Tibial artery (tissue), 4 donors: ENCODE results near the gene SLFN11.

Experiments
- DNase-seq, 2 donors: peaks; one replicate each; pipeline ENCODE4 v3.0.0-alpha.2; 2019
- H3K27ac ChIP-seq, 2 donors: fragments of 200-600 bp; sonication (generic) in 1 of 2; 1 replicate in 1 of 2; 2 replicates in 1 of 2; pipeline ENCODE4 v1.5.1; 2018 to 2019; ENCODE audit warnings: mild to moderate bottlenecking in 1 of 2
- H3K27me3 ChIP-seq, 2 donors: fragments of 200-600 bp; sonication (generic) in 1 of 2; one replicate each; pipeline versions ENCODE4 v1.5.1 to v1.6.0; 2016 to 2019
- H3K36me3 ChIP-seq, 3 donors: fragments of 200-600 bp; sonication (generic) in 2 of 3; one replicate each; pipeline ENCODE4 v1.5.1; 2016 to 2019; ENCODE audit warnings: mild to moderate bottlenecking in 2 of 3
- H3K4me1 ChIP-seq, 4 donors: fragments of 200-600 bp; sonication (generic) in 2 of 4; 1 replicate in 3 of 4; 2 replicates in 1 of 4; pipeline ENCODE4 v1.5.1; 2016 to 2019
- H3K4me3 ChIP-seq, 2 donors: fragments of 200-600 bp; sonication (generic) in 1 of 2; 1 replicate in 1 of 2; 2 replicates in 1 of 2; pipeline ENCODE4 v1.5.1; 2018 to 2019; ENCODE audit warnings: mild to moderate bottlenecking in 2 of 2
- H3K9me3 ChIP-seq, 3 donors: fragments of 200-600 bp; sonication (generic) in 1 of 3; one replicate each; pipeline ENCODE4 v1.5.1; 2016 to 2019
- CTCF ChIP-seq, 2 experiments: fragments of 200-600 bp in 1 of 2; fragments of 450-650 bp in 1 of 2; IDR thresholded peaks; one replicate each; pipeline ENCODE4 v1.5.1; 2017 to 2019; ENCODE audit warnings: antibody characterized with exemption in 2 of 2, mild to moderate bottlenecking in 1 of 2, moderate library complexity in 1 of 2
- intact Hi-C: fragments of 100-400 bp; cut with DNase I; formaldehyde crosslinking; loops from one replicate; pipeline ENCODE4 v1.15.0; 2023; ENCODE audit warnings: low total_unique reads

Gene SLFN11

GRCh38 chr17:35371934-35372333 lies 1.5 kb downstream of the SLFN11 start:
- no peak for TF ChIP-seq CTCF (IDR thresholded peaks at IDR 0.05)
- H3K4me3 ChIP-seq: no peak overlapping the region
- H3K27ac ChIP-seq: no peak overlapping the region
- peaks cover 0 to 9% (median 4%) of the 10 kb centered on the region in 3 donors for H3K9me3 ChIP-seq
- intact Hi-C loops: no loop called here
- H3K4me1 ChIP-seq: peaks cover 0 to 27% (median 9%) of the 10 kb centered on the region in 4 donors
- no peaks in the 10 kb centered on the region for H3K36me3 ChIP-seq
- no peak for DNase-seq
- H3K27me3 ChIP-seq: peaks cover 0 to 12% of the 10 kb centered on the region in 2 donors

- DNase-seq: peak in 1 of 2 donors; percentile 43
- Histone ChIP-seq H3K36me3 (no peaks in the 10 kb centered on the region), H3K4me1 (peaks cover 0 to 6% (median under 1%) of the 10 kb centered on the region in 4 donors), H3K9me3 (peaks cover 0 to 9% (median 4%) of the 10 kb centered on the region in 3 donors), H3K27ac (no peak overlapping the region), H3K4me3 (no peak overlapping the region), H3K27me3 (peaks cover 0 to 5% of the 10 kb centered on the region in 2 donors)
- no peak for TF ChIP-seq CTCF (IDR thresholded peaks at IDR 0.05)
- intact Hi-C loops: no loop called here
These were observed 5.2 kb downstream of the SLFN11 start for GRCh38 chr17:35368081-35368830.

- H3K4me1 ChIP-seq: peaks cover 0 to 8% (median 0%) of the 10 kb centered on the region in 4 donors
- H3K36me3 ChIP-seq: no peaks in the 10 kb centered on the region
- intact Hi-C loops: no loop called here
- H3K9me3 ChIP-seq: no peaks in the 10 kb centered on the region
- no peak overlapping the region for H3K27ac ChIP-seq
- no peak overlapping the region for H3K4me3 ChIP-seq
- H3K27me3 ChIP-seq: no peaks in the 10 kb centered on the region
- DNase-seq: no peak
- TF ChIP-seq CTCF (IDR thresholded peaks at IDR 0.05): no peak
These were observed 12.4 kb downstream of the SLFN11 start for GRCh38 chr17:35361027-35361426.

GRCh38 chr17:35359398-35359797 lies 14.0 kb downstream of the SLFN11 start:
- TF ChIP-seq CTCF (IDR thresholded peaks at IDR 0.05): no peak
- DNase-seq: no peak
- H3K4me3 ChIP-seq: no peak overlapping the region
- intact Hi-C loops: no loop called here
- H3K36me3 ChIP-seq: no peaks in the 10 kb centered on the region
- H3K27me3 ChIP-seq: no peaks in the 10 kb centered on the region
- H3K9me3 ChIP-seq: no peaks in the 10 kb centered on the region
- peaks cover 0 to 8% (median 0%) of the 10 kb centered on the region in 4 donors for H3K4me1 ChIP-seq
- H3K27ac ChIP-seq: no peak overlapping the region

GRCh38 chr17:35352284-35352683 lies 21.1 kb downstream of the SLFN11 start:
- no peaks in the 10 kb centered on the region for H3K9me3 ChIP-seq
- DNase-seq: no peak
- no peak overlapping the region for H3K27ac ChIP-seq
- intact Hi-C loops: no loop called here
- H3K36me3 ChIP-seq: peaks cover 0 to 12% (median 7%) of the 10 kb centered on the region in 3 donors
- H3K27me3 ChIP-seq: no peaks in the 10 kb centered on the region
- H3K4me1 ChIP-seq: no peaks in the 10 kb centered on the region
- no peak overlapping the region for H3K4me3 ChIP-seq
- TF ChIP-seq CTCF (IDR thresholded peaks at IDR 0.05): no peak
